AG10803 (cell line): Measurements from ENCODE around the gene FBXL17.

Experiments
- DNase-seq: peaks from one replicate; pipeline ENCODE4 v3.0.0; 2010; ENCODE audit warnings: low read depth
- H3K4me3 ChIP-seq: 2 replicates; pipeline ENCODE4 v1.5.1; 2011; ENCODE audit warnings: mild to moderate bottlenecking, low read length, control low read depth
- CTCF ChIP-seq: conservative IDR thresholded peaks from 2 replicates; pipeline ENCODE4 v1.5.1; 2011; ENCODE audit warnings: mild to moderate bottlenecking, low read length, control low read depth, inconsistent platforms

The FBXL17 gene

DNA sequence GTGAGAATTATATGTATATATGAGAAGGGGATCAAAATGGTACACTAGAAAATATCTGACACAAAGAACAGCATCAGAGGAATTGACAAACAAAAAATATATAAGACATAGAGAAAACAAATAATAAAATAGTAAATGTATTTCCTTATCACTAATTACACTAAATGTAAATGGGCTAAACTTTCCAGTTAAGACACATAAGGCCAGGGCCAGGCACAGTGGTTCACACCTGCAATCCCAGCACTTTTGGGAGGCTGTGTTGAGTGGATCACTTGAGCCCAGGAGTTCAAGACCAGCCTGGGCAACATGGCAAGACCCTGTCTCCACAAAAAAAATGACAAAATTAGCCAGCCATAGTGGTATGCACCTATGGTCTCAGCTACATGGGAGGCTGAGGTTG is 8.5 kb downstream of the FBXL17 start:
- no peak overlapping the region for H3K4me3 ChIP-seq
- TF ChIP-seq CTCF: no peak
- DNase-seq: no peak

GRCh38 chr5:108372369-108372768 is 9.5 kb downstream of the FBXL17 start:
- DNase-seq: no peak
- no peak overlapping the region for H3K4me3 ChIP-seq
- no peak for TF ChIP-seq CTCF

GRCh38 chr5:108371263-108371662 is 10.6 kb downstream of the FBXL17 start:
- no peak overlapping the region for H3K4me3 ChIP-seq
- no peak for DNase-seq
- TF ChIP-seq CTCF: no peak

GRCh38 chr5:108369167-108369566 is 12.7 kb downstream of the FBXL17 start:
- no peak for TF ChIP-seq CTCF
- no peak for DNase-seq
- H3K4me3 ChIP-seq: no peak overlapping the region

- H3K4me3 ChIP-seq: no peak overlapping the region
- DNase-seq: no peak
- no peak for TF ChIP-seq CTCF
Measured at GRCh38 chr5:108367679-108368334, 14.1 kb downstream of the FBXL17 start.

GRCh38 chr5:108366500-108366899 is 15.4 kb downstream of the FBXL17 start:
- no peak for TF ChIP-seq CTCF
- no peak overlapping the region for H3K4me3 ChIP-seq
- no peak for DNase-seq

DNA sequence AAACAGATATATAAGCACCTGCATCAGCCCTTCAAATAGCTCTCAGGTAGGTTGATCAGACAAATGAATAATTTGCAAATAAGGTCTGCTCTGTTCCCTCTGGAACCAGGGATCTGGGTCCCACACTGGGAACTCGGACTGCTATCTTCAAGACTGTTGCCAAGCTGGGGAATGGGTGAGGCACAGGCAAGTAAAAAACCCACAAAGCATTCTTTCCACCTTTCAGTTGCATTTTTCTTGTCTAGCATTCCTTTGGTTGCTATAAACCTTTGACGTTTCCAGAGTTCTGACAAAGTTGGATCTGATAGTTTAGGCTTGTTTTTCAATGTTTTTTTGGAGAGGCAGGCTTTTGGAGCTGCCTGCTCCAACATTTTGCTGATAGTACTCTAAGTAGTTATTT is 20.1 kb downstream of the FBXL17 start:
- no peak overlapping the region for H3K4me3 ChIP-seq
- TF ChIP-seq CTCF: no peak
- DNase-seq: no peak
